GM19395 (cell line): ENCODE measurements around the gene IQGAP1.

Experiments used
- ATAC-seq: cut with Tn5 transposase; IDR thresholded peaks from one replicate; pipeline ENCODE4 v1.9.1; 2021; ENCODE audit warnings: mild to moderate bottlenecking, moderate library complexity; ENCODE audit not compliant: unreplicated experiment

Gene IQGAP1

DNA sequence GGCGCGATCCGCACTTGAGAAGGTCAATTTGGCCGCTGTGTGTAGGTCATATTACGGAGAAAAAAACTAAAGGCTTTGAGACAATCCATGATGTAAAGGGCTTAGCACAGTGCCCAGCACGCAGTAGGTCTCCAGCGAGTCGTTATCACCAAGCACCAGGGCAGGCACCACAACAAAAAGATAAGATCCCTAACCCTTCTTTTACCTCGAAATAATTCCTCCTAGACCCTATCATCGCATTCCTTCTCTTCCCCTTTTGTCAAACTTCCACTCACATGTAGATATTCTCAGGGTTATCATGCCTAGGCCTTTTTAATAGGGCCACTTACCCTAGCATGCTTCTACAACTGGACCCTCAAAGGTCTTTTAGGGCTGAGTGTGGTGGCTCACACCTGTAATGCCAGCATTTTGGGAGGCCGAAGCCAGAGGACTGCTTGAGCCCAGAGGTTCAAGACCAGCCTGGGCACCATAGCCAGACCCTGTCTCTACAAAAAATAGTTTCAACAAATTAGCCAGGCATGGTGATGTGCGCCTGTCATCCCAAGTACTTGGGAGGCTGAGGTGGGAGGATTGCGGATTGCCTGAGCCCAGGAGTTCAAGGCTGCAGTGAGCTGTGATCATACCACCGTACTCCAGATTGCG is 22.5 kb upstream of the IQGAP1 start:
- ATAC-seq = no peak

DNA sequence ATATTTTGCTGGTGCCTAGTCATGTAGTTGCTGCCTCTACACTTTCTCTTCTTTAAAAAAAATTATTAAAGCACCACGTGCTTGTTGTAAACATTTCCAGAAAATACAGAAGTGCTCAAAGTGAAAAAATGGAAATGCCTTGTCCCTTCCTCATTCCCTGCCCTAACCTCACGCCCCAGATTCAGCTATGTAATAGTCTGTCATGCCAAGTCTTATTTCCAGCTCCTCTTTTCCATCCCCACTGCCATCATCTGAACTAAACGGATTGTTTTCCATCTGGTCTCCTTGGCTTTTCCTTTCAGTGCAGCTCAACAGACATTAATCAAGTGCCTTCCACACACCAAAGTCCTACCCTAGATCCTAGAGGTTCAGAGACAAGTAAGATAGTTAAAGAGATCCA is 20.5 kb upstream of the IQGAP1 start:
- ATAC-seq = no peak

DNA sequence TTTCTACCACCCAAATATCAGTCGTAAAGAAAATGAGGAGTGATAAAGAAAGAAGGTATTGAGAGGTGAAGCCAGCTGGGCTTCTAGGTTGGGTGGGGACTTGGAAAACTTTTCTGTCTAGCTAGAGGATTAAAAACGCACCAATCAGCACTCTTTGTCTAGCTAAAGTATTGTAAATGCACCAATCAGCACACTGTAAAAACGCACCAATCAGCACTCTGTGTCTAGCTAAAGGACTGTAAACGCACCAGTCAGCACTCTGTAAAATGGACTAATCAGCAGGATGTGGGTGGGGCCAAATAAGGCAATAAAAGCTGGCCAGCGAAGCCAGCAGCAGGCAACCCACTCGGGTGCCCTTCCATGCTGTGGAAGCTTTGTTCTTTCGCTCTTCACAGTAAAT is 13.0 kb upstream of the IQGAP1 start:
- ATAC-seq = no peak

DNA sequence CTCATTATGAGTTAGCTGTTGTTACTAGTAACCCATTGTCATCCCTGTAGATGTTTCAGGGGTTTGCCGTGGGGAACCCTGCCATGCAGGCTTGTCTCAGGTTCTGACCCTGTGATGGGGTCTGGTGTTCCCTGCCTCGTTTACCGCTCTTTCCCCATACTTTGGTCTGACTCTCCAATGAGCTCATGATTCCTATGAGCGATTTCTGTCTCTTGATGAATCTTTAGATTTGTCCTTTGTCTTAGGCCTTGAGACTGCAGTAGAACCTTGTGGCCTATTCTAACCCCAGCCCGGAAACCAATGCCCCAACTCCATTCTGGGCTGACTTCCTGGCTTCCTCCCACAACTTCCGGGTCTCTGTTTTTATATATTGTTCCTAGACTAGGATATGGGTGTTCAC is 11.3 kb upstream of the IQGAP1 start:
- ATAC-seq = no peak

DNA sequence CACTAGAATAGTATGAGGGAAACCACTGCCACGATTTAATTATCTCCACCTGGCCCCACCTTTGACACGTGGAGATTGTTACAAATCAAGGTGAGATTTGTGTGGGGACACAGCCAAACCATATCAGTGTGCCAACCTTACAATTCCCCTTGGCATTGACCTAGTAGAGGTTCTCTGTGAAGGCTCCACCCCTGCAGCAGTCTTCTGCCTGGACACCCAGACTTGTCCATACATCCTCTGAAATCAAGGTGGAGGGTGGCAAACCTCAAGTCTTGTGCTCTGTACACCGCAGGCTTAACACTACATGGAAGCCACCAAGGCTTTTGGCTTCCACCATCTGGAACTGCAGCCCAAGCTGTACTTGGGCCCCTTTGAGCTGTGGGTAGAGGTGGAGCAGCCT is 8.8 kb upstream of the IQGAP1 start:
- no peak for ATAC-seq

DNA sequence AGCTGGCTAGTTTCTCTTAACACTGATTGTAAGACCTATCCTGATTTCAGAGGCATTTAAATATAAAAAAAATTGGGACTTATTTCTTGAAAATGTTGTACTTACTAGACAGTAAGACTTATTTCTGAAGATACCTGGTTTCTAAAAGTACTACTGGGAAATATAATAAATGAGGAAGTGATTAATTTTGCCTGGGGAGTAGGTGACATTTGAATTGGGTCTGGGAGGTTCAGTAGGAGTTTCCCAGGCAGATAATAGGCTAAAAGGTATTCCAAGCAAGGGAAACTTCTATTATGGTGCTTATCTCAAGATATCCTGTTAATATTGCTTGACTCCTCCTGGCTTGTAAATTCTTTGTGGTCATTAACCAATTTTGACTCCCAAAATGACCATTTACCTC is 6.5 kb upstream of the IQGAP1 start:
- no peak for ATAC-seq

DNA sequence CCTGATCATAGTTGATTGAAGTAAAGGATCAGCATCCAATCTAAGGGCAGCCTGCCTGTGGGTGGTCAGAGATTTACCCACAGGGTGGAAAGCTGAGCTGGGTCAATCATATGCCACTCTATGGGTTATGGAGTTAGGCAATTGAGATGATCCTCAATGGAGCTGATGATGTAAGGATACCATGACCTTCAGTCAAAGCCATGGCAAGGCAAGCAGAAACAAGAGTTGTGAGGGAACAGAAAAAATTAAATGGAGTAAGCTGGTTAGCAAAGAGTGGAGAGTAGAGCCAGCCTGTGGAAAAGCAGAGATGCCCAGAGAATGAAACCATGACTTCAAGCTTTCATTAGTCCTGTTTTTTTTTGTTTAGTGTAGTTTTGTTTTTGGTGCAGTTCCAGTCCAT is 5.7 kb upstream of the IQGAP1 start:
- ATAC-seq = no peak

DNA sequence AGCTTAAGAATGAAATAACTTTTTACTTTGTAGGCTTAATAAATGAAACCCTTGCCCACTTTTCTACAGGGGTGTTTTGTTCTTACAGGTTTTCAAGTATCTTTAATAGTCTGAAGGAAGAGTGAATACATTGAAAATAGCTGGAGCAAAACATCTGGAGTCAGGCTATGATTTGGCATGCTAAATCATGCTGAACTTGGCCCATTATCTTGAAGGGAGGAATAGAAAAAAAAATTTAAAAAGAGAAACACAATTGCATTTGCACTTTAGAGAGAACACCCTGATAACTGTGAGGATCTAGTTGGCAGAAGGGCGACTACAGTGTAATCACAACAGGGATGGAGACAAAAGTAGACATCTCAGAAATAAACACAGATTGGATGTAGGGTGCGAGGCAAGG is 1.8 kb upstream of the IQGAP1 start:
- ATAC-seq = no peak

DNA sequence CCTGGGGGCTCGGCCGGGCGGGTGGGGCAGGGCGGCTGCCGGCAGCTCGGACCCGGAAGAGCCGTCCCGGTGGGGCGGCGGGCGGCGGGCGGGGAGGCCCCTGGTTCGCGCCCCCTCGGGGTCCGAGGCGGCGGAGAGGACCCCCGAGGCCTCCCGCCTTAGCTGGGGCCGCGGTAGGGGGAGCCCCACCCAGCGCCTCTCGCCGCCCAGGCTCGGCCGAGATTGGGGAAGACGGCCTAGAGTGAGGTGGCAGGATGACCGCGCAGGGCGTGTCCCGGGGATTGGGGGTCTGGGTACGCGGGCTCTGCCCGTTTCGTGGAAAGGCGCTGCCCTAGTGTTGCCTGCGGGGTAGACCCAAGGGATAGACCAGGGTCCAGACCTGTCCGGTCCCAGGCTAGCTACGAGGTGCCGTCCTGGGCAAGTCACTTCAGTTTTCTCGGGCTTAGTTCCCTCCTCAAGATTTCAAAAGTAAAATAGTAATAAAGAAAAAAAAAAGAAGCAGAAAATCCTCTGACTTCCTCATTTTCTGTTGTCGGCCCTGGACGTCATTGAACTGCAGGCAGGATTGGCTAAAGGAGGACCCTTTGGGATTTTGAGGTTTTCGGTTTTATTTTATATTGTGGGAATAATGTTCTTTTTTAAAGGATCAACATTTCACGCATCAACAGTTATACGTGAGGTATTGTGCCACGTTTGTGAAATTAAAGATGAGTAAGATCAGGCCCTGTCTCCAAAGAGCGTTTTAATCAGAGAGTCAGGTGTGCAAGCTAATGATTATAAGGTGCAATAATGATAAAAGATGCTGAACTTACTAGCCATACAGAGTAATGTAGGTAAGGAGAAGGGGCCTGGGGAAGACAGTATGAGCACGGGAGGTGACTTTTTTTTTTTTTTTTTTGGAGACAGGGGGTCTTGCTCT is 679 bp downstream of the IQGAP1 start:
- ATAC-seq = peak; percentile 57

DNA sequence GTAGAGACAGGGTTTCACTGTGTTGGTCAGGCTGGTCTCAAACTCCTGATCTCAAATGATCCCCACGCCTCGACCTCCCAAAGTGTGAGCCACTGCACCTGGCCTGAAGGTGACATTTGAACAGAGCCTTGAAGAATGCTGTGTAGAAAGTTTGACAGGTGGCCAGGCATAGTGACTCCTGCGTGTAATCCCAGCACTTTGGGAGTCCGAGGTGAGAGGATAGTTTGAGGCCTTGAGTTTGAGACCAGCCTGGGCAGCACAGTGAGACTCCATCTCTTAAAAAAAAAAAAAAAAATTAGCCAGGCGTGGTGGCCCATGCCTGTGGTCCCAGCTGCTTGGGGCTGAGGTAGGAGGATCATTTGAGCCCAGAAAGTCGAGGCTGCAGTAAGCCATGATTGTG is 1.5 kb downstream of the IQGAP1 start:
- ATAC-seq = no peak

DNA sequence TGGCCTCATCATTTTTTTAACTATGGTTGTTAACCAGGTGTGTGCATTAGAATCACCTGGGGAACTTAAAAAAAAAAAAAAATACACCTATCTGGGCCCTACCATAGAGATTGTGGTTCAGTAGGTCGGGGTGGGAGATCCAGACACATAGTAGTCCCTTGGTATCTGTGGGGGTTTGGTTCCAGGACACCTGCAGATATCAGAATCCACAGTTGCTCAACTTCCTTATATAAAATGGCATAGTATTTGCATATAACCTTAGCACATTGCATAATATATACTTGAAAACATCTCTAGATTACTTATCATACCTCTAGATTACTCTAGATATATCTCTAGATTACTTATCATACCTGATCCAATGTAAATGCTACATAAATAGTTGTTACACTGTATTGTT is 5.0 kb downstream of the IQGAP1 start:
- ATAC-seq = no peak

DNA sequence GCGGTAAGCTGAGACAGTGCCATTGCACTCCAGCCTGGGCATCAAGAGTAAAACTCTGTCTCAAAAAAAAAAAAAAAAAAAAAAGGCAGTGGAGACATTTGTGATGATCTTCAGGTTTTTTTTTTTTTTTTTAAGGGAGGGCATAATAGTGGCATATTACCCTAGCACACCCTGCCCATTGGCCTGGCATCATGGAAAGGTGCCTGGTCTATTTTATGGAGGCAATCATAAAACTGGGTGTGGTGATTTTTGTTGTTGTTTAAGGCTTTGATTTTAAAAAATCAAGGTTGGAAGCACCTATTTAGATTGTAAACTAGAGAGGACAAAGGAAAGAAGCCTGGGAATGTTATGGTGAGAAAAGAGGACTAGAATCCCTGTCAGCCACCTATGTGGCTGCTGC is 6.0 kb downstream of the IQGAP1 start:
- ATAC-seq = no peak

DNA sequence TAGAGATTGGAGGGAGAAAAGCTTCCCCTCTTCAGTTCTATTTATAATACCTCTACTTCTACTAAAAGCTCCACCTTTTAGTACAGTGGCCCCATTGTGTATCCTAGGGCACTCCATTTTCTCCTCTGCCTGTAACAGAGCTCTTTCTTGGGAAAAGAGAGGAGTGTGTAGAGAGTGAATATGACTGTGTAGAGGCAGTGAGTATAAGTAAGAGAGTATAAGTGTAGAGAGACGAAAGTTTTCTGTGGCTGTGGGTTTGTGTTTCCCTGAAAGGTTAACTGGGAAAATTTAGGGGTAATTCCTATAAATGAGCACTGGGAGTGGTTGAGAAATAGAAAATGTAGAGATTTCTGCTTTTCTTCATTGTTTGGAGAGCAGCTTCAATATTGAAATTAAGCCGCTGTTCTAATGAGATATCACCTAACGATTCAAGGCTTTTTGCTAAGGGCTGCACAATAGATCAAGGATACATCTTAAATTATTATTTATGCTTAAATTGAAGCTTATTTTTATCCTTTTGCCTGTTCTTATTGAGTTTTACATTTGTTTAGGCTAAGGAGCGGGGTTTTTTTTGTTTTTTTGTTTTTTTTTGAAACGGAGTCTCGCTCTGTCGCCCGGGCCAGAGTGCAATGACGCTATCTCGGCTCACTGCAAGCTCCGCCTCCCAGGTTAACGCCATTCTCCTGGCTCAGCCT is 6.9 kb downstream of the IQGAP1 start:
- no peak for ATAC-seq

DNA sequence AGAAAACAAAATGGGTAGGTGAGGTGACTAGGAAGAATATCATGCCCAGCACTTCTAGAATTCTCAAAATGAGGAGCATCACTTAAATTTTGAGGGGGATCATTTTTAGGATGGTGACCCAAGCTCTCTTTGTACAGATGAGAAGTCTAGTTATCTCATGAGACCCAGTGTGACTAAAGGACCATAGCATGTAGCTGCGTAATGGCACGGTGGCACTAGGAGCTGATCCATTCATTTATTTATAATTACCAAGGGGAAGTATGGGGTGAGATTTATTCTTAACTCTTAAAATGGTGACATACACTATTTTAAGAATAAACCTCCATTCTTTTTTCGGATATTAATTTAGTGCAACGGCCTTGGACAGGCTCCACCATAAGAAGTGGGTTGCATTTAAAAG is 8.3 kb downstream of the IQGAP1 start:
- no peak for ATAC-seq

DNA sequence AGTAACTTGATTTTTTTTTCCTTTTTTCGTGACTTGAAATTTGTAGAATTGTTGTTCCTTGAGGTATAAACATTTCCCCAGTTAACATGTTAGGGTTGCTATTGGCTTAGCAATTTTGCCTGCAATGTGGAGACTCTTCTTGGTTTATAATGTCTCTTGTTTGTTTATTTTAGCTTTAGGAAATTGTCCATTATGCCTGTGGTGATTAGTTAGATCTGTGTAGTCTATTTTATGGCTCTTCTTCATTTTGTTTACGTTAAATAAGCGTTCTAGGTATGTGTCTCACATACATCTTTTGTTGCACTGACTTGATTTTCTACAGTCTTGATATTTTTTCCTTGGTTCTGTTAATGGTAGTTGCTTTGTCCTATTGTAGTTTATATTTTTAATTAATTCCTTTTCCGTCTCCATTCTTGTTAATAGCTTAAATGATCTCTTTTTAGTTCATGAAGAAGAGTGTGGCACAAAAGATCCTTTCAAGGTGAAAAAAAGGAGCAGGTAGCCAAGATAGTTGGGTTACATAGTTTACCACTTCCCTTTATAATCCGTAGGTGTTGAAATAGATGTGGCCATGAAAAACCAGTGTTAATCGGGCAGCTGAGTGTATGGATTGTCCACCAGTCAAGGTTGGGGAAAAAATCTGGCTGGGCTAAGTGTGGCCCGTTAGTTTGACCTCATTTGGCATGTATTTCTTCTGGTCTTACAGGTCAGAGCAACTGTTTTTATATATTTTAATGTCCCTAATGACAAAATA is 12.1 kb downstream of the IQGAP1 start:
- no peak for ATAC-seq

DNA sequence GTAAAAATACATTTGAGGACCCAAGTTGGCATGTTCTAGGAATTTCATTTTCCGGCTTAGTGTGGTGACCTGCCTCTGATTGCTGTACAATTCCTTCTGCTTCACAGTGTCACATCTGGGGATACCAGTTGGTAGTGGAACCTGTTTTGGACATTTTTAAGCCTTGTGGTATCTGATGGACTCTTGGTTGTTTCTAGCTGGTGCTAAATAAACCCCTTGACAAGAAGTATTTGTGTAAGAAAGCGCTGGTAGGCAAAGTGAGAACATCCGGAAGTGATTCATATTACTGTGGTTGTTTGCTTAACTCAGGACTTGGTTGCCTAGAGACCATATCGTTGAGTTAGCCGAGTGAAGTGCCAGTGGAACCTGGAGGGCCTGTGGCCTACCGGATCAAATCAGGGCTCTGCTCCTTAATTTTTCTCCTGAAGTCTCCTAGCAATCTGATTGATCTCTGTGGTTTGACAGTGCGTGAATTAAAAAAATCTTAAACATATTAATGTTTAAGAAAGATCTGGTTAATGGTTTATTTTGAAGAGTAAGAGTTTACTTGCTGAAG is 12.8 kb downstream of the IQGAP1 start:
- peak; percentile 98 for ATAC-seq

DNA sequence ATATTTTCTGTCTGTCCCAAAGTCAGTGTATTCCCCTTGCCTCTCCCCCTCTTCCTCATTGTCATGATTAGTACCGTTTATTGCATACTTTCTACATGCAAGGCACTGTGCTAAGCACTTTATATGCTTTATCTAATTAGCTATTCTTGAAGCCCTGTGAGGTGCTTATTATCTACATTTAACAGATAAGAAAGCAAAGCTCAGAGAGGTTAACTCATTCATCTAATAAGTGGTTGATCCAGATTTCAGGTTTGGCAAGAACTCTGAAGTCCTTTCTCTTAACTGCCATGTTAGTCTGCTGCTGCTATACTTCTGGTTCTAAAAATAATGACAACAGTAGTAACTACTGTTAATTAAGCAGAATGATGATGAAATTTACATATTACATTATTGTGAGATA is 13.5 kb downstream of the IQGAP1 start:
- no peak for ATAC-seq

DNA sequence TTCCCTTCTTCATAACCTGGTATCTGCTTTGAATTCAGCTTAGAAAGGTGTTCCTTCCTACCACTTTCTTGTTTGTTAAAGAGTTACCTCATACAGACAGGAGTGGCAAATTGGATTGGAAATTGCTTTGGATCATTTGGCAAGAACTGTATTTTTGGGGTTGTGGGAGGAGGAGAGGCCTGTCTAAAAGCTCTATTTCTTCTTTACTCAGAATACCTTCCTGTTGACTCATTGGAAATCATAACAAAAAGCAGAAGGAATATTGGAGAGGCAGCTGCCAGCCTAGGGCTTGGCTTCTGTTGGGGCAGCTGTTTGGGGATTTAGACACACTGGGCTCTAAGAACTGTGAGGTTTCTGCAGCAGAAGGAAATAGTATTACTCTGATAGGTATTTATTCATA is 14.2 kb downstream of the IQGAP1 start:
- ATAC-seq = no peak

DNA sequence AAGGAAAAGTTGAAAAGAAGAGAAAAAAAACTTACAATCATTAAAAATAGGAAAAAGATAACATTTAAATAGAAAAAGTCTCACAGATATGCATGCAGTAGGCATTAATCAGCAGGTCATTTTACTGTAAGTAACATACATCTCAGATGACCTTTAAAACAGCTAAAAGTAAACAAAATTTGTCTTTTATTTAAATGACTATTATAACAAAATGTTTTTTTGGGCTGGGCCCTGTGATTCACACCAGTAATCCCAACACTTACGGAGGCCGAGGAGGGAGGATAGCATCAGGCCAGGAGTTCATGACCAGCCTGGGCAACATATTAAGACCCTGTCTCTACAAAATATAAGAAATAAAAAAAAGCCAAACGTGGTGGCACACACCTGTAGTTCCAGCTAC is 14.7 kb downstream of the IQGAP1 start:
- no peak for ATAC-seq

DNA sequence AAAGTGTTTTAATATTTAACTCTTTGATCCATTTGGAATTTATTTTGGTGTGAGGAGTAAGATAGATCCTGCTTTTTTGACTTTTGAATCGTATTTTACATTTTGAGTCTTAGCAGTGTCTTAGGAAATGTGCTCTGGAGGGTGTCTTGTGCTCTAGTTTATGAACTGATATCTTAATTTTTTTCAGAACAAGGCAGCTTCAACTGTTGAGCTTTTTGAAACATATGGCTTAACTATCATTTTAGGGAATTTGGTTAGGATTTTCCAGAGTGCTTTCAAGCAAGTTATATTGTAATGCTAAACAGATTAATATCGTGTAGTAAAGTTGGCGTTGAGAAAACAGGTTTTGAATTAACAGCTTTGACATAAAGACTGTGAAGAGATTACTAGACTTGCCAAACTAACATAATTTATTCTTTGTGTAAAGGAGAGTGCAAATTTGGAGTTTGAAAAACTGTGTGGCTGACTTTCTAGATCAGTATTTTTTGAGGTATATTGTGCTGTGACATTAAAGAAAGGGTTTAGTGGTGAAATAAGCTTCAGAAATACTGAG is 17.1 kb downstream of the IQGAP1 start:
- ATAC-seq = no peak

DNA sequence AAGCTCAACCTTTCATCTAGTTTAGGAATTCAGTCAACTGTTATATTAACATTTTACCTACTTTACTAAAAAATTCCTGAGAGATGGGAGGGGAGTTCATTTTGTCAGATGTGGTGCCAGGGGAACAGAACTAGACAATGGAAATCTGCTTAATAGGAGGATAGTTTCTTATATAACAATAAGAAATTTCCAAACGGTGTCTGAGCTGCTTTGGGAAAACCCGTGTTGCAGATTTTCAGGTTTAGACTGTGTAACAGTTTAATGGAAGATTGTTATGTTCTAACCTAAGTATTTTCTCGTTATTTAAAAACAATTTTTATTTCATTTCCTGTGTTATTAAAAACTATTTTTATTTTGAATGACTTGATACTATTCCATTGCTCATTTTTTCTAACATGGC is 19.3 kb downstream of the IQGAP1 start:
- ATAC-seq = no peak
